HL-60/S4 (cell line): ENCODE measurements around the gene CDK15.
"Not testable (repeated sequence)": the region's sequence is repeated elsewhere in the genome, so short reads cannot be mapped to it uniquely, and the experiment has no call there.

Experiments
- in situ Hi-C: fragments of 300-500 bp; cut with MboI; formaldehyde crosslinking; loops from 2 replicates; pipeline ENCODE4 v1.14.3; 2022; ENCODE audit warnings: low sequenced_read_pairs

Gene CDK15

DNA sequence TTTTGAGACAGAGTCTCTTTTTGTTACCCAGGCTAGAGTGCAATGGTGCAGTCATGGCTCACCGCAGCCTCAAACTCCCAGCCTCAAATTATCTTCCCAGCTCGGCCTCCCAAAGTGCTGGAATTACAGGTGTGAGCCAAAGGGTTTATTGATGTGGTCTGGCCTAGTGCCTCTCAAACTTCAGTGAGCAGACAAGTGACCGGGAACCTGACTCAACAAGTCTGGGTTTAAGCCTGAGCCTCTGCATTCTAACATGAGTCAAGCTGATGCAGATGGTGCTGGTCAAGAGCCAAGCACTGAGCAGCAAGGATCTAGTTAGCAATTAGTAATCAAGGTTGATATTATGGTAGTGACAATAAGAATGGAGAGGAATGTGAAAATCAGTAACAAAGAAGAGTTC, 21.3 kb downstream of the CDK15 start:
- in situ Hi-C loops = no loop called here

DNA sequence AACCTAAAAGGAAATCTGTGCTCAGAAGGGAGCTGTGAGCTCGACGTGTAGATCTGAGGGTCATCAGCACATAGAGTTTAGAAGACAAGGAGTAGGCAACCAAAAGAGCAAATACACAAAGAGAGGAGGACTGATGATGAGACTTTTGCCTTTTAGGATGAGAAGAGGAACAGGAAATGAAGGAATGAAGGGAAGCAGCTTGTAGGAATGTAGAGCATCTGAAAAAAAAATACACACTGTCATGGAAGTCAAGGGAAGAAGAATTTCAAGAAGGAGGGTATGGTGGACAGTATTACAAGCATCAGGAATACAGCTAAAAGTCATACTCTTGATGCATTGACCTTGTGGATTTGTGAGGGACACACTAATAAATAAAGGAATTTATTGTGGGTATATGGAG, 21.9 kb downstream of the CDK15 start:
- in situ Hi-C loops = no loop called here

DNA sequence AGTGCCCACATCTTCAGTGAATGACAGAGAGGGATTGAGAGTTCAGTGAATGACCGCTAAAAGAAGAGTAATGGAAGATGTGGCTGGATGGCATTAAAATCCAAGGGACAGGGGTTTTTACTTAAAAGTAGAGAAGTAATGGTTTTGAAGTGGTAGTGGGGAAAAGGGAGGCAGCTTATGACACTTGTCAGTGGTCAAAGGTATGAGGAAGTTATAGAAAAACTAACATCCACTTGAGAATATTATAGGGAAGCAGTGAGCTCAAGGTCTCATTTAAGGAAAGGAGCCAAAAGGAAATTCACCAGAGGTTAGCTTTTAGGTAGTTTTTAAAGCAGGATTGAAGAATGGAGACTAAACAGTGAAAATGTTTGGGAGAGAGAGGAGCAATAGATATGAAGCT, 24.3 kb downstream of the CDK15 start:
- in situ Hi-C loops = no loop called here

DNA sequence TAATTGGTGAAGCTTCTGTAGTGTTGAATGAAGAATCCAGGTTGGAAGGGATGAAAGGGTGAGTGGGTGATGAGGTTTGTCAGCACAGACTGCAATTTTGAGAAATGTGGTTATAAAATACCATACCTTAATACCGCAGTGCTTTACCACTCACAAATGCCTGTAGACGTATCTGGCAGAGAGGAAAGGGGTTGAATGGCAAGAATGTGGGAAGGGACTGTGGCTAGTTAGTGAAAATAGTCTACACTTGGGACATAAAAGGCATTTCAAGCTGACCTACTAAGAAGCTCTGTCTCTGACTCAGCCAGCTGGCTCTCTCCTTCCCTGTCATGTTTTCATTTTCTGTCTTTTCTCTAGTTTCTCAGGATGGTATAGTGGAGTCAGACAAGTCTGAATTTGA, 25.1 kb downstream of the CDK15 start:
- in situ Hi-C loops = no loop called here

DNA sequence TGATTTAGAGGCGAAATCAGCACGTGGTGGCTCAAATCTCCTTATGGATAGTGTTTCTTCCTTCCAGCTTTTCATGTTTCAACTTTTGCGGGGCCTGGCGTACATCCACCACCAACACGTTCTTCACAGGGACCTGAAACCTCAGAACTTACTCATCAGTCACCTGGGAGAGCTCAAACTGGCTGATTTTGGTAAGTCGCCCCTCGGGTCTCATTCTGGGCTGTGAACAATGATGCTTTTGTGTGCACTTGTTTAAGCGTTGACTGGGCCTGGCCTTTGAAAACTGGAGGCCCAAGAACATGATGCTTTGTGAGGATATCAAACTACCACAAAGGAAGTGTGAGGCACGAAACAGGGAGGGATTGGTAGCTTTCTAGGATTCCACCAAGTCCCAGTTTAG, 27.4 kb downstream of the CDK15 start:
- in situ Hi-C loops = no loop called here

DNA sequence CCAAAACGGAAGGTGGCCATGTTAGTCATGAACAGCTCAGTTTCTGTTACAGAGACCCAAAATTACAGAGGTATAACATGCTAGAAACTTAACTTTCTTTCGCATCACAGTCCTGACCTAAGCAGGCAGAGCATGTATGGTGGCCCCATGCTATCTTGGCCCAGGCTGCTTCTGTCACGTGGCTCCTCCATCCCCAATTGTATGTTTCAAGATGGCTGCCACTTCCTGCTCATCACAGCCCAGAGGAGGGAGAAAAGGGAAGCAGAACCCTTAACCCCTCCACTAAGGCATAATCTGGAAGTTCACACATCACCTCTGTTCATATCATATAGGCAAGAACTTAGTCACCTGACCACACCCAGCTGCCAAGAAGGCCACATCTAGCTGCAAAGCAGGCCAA, 28.7 kb downstream of the CDK15 start:
- in situ Hi-C loops = no loop called here

DNA sequence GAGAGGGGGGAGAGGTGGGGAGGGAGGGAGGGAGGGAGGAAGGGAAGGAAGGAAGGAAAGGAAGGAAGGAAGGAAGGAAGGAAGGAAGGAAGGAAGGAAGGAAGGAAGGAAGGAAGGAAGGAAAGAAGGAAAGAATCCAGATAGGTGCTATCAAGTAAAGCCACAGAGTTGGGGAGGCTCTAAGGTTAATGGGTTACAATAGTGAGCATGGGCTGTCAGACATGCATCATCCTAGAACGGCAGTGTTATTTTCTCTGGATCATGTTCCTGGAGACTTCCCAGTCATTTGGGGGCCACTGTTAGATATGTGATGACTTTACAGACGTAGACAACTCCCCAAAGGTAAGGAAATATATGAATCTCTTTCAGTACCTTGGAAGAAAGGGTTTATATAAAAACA, 31.1 kb downstream of the CDK15 start:
- in situ Hi-C loops = no loop called here

DNA sequence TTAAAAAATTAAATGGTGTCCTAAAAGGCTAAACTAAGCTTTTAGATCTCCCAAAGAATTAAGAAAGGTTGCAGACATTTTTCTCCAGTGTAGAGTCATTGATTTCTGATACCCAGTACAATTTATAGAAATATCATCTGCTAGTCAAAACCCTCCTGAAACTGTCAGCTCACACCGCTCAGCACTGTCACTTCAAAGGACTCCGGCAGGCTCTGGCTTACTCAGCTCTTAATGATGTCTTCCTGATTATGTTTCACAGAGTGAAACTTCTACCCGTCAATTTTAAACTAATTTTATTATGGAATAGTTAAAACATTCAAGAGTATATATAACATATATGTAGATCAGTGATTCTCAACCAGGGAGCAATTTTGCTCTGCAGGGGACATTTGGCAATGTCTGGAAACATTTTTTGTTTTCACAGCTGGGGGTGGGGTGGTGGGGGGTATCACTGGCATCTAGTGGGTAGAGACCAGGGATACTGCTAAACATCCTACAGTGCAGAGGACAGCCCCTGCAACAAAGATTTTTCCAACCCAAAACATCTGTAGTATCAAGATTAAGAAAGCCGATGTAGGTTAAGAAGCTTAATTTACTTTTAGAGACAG, 31.6 kb downstream of the CDK15 start:
- in situ Hi-C loops = no loop called here

DNA sequence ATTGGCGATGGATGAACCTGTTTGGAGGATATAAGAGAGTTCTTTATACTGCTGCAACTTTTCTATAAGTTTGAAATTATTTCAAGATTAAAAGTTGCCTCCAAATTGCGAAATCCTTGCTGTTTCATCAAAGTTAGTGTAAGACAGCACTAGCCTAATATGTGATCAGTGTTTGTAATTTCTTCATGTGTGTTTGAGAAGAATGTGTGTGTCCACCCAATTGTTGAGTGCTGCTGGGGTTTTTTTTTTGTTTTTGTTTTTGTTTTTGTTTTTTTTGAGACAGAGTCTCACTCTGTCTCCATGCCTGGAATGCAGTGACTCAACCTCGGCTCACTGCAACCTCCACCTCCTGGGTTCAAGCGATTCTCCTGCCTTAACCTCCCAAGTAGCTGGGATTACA, 33.4 kb downstream of the CDK15 start:
- in situ Hi-C loops = no loop called here

DNA sequence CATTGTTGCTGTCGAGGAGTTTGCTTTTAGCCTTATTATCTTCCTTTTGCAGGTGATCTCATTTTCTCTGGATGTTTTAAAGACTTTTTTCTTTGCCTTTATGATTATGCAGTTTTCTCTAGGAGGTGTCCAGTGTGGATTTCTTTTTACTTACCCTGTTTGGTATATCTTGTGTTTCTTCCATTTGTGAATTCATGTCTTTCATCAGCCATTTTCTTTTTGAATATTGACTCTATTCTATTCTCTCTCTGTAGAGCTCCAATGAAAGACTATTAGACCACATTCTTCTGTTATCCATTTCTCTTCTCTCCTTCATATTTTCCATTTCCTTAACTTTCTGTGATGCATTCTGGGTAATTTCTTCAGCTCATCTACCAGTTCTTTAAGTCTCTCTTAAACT, 34.4 kb downstream of the CDK15 start:
- in situ Hi-C loops = no loop called here

DNA sequence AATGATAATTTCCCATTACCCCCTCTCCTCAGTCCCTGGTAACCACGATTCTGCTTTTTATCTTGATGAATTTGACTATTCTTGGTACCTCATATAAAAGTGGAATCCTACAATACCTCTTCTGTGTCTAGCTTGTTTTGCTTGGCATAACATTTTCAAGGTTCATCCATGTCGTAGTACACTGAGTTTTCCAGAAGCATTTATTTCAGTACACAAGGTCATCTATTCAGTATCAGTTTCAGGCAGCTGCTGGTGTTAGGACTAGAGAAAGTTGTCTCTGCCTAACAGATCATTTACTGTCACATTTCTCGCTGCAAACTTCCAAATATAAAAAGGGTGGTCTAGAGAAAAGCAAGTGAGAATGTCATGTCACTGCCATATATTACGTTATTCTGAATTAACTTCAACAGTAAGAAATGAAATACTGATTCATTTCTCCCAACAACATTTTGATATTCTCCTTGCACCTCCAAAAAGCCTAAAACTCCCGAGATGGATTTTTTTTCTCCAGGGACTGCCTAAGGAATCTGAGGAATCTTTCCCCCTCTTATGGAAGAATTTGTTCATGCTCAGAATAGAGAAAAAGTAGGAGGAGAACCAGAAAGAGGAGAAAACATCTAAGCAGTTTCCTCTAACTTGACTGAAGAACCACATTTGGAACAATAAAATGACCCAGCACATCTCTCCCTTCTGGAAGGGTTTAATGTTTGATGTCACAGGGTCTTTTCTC, 36.0 kb downstream of the CDK15 start:
- in situ Hi-C loops = no loop called here

DNA sequence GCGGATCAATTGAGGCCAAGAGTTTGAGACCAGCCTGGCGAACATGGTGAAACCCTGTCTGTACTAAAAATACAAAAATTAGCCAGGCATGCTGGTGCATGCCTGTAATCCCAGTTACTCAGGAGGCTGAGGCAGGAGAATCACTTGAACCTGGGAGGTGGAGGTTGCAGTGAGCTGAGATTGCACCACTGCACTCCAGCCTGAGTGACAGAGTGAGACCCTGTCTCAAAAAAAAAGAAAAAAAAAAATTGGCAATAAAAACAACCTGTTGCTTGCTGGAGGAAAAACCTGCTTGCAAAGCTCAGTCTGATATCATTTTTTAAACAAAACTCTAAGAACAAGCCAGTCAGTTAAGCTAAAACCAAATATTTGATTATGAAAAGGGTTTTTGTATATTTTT, 38.6 kb downstream of the CDK15 start:
- in situ Hi-C loops = not testable (repeated sequence)

DNA sequence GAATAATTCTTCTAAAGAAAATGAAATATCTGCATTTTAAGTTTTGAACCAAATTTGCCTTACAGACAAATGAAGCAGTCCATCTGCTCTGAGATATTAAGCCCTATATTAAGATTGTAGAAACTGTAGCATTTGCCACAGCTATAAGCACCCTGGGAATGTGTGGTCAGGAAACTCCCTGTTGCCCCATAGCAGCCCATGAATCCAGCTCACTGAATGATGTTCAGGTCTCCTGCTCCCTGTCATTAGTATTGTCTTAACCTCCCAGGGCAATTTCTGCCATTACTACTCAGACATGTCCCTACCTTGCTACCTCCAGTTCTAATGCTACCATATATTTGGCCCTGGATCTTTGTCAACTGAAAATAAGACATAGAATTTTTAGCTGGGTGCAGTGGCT, 41.1 kb downstream of the CDK15 start:
- in situ Hi-C loops = no loop called here

DNA sequence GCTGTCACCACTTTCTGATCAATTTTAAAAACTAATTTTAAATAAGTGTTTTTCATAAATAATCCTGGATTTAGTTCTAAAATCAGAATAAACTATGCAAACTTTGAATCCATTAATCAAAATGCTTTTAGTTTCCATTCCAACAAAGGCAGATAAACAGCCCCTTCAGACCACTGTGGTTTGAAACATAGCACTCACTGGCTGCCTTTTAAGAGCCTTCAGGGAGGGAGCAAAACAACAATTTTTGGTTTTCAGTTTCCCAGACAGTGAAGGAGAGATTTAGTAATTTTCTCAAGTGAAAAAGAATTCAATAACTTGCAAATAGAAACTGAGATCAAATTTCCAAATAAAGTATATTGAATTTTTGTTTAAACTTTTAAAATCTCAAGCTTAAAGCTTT, 46.1 kb downstream of the CDK15 start:
- in situ Hi-C loops = loop anchor here (25.0 kb wide), 1 partner anchor 335 kb away; no protein-coding TSS in a partner anchor

DNA sequence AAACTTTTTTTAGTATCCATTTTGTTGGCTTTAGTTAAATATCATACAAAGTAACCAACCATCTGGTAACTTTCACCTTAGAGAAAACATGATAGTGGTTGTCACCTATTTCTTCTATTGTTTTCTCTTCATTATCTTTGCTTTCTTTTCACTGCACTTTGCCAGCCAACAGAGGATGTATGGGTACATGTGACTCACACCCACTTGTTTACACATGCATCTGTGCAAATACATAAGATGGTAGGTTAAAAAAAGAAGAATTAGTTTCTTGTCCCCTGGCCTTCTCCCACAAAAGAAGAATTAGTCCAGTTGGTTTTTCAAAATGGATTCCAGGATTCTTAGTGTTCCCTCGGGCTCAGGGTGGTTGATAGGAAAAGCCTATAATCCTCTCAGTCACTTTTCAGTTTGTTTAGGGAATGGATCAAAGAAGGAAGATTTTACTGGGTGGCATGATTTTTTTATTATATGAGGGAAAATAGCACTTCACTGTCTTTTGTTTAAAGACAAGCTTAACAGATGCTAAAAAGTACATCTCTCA, 46.6 kb downstream of the CDK15 start:
- in situ Hi-C loops = loop anchor here (25.0 kb wide), 1 partner anchor 334 kb away; no protein-coding TSS in a partner anchor

DNA sequence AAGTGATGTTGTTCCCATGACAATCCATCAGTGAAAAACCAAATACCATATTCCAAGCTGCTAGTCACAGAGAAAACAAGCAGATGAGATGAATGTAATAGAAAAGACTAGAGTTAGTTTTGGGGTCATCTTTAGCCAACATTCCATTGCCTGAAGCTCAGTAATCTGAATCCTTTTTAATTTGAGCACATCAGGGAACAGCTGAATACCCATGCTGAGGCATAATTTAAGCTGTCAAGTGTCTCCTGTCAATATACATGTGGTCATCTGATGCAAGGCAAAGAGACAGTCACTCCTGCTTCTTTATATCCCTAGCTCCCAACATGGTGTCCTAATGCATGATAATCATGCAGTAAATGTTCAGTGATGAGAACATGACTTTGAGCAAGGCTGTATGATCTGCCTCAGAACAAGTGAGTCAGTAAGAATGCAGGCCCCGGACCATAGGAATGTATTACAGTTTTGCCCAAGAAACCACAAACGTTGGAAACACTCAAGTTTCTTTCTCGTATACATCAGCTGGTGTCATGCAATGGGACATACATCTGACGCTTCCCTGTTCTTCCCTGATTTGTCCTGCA, 48.0 kb downstream of the CDK15 start:
- in situ Hi-C loops = loop anchor here (25.0 kb wide), 1 partner anchor 333 kb away; no protein-coding TSS in a partner anchor

DNA sequence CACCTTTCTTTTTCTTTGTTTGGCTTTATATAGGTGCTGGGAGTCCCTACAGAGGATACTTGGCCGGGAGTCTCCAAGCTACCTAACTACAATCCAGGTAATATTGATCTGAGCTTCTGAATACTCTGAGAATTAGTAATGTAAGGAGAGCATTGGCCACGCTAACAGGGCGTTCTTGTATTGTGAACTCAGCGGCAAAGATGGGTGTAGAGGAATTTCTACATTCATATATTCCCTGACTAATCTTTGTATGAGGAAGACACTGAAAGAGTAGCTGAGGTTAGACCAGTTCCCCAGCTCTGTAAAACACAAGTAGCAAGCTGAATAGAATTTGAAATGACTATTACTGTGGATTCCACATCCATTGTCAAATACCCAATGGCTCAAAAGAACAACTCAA, 48.5 kb downstream of the CDK15 start:
- in situ Hi-C loops = loop anchor here (25.0 kb wide), 1 partner anchor 332 kb away; no protein-coding TSS in a partner anchor

DNA sequence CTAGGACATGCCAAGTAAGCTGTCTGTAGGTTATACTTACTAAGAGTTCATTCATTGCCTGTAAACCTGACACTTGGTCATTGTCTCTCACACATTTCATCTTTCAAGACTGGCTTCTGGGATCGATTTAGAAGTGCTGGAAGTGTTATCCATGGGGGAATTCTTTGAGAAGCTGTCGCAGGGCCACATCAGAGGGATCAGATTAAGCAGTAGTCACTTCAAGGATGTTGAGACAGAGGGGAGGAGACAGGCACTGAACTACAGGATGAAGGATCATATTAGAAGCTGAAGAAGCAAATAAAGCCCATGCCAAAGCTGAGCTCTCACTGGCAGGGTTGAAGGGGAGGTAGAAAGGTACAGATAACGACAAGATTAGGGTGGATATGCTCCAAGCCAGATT, 49.0 kb downstream of the CDK15 start:
- in situ Hi-C loops = loop anchor here (25.0 kb wide), 1 partner anchor 332 kb away; no protein-coding TSS in a partner anchor

DNA sequence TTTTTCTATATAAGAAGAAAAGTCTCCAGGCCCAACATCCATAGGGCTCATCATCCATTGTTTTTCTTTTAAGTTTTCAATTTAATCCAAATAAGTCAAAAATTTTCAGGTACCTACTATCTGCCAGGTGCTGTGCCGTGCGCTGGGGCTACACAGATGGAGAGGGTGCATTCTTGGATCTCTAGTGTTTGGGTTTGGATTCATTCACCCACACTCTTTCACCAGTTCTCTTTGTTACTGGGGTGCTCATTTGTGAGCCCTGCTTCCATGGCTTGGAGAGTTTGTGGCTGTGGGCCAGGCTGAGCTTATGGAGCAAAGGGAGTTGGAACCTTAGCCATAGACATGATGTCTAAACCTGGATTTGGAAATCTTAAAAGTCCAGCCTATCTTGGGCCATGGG, 51.0 kb downstream of the CDK15 start:
- in situ Hi-C loops = loop anchor here (25.0 kb wide), 1 partner anchor 330 kb away; no protein-coding TSS in a partner anchor

DNA sequence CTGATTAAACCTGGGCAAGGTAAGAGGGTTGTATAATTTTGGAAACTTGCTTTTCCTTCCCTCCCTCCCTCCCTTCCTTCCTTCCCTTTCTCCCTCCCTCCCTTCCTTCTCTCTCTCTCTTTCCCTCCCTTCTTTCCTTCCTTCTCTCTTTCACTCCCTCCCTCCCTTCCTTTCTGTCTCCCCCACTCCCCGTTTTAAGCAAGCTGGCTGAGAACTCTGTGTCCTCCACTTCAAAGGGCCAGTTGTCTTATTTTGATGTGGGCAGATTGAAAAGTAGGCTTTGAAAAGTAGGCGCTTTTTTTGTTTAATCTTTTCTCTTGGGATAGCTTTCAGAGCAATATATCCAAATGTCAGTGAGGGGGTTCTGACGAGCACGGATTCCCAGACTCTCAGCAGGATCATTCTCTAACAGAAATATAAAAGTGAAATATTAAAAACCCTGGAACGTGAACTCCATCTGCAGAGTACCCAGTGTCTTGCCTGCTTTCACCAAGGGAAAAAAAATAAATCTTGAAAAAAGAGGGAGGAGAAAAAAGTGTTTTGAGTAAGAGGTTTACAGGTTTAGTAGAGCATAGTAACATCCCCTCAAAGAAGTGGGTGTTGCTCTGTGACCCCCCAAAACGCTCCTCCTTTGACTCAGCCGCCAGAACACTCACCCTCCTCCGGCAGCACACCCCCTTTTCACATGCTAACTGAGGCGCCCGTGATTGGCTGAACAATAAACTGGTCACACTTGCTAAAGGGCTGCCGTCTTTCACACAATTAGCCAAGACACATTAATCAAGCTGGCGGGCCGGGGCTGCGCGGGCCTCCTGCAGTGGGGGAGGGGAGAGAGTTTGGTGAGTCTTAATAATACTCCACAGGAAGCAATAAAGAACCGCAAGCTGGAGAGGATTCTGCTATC, 52.2 kb downstream of the CDK15 start:
- in situ Hi-C loops = loop anchor here (25.0 kb wide), 1 partner anchor 329 kb away; no protein-coding TSS in a partner anchor

DNA sequence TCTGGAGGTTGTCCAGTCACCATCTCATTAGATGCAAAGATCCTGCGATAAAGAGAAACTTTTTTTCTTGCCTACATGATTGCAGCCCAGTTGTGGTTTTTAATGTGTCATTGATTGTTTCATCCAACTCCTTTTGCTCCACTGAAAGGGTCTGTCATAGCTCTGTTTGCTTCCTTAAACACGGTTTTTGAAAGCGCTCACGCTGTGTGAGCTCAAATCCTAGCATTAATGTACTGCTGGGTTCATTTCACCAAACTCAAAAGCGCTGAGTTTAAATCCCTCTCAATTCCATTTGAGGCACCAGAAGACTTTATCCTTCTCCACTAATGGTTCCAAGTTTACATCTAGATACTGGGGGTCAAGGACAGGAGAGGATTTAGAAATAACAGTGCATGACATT, 53.6 kb downstream of the CDK15 start:
- in situ Hi-C loops = loop anchor here (25.0 kb wide), 1 partner anchor 327 kb away; no protein-coding TSS in a partner anchor
